Cardiac fibroblast (primary cell): ENCODE measurements around the gene DAPK2.
A peak's percentile ranks its signal among the peaks of the same experiment; 100 is the strongest.

Experiments used
- DNase-seq, 2 donors: peaks; one replicate each; pipeline versions ENCODE4 v3.0.0 to v3.0.0-alpha.2; 2010; ENCODE audit warnings: low read depth in 2 of 2
- H3K4me3 ChIP-seq, 2 donors: replicated peaks in 1 of 2; 1 replicate in 1 of 2; 2 replicates in 1 of 2; pipeline ENCODE4 v1.5.1; 2011; ENCODE audit warnings: low read depth in 2 of 2, low read length in 2 of 2, mild to moderate bottlenecking in 2 of 2, moderate library complexity in 1 of 2
- TF ChIP-seq, protein P1 (sequence below): IDR thresholded peaks from one replicate; pipeline ENCODE4 v1.5.1; 2011; ENCODE audit warnings: low read depth, mild to moderate bottlenecking, low read length, inconsistent platforms

DAPK2 gene

GRCh38 chr15:63940966-63941620 is 105.2 kb downstream of the DAPK2 start:
- TF ChIP-seq, protein P1, sequence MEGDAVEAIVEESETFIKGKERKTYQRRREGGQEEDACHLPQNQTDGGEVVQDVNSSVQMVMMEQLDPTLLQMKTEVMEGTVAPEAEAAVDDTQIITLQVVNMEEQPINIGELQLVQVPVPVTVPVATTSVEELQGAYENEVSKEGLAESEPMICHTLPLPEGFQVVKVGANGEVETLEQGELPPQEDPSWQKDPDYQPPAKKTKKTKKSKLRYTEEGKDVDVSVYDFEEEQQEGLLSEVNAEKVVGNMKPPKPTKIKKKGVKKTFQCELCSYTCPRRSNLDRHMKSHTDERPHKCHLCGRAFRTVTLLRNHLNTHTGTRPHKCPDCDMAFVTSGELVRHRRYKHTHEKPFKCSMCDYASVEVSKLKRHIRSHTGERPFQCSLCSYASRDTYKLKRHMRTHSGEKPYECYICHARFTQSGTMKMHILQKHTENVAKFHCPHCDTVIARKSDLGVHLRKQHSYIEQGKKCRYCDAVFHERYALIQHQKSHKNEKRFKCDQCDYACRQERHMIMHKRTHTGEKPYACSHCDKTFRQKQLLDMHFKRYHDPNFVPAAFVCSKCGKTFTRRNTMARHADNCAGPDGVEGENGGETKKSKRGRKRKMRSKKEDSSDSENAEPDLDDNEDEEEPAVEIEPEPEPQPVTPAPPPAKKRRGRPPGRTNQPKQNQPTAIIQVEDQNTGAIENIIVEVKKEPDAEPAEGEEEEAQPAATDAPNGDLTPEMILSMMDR = no peak
- no peak for DNase-seq
- H3K4me3 ChIP-seq = no peak overlapping the region

GRCh38 chr15:63939531-63940130 is 106.7 kb downstream of the DAPK2 start:
- DNase-seq = peak; percentile 88 to 89
- H3K4me3 ChIP-seq = no peak overlapping the region

DNA sequence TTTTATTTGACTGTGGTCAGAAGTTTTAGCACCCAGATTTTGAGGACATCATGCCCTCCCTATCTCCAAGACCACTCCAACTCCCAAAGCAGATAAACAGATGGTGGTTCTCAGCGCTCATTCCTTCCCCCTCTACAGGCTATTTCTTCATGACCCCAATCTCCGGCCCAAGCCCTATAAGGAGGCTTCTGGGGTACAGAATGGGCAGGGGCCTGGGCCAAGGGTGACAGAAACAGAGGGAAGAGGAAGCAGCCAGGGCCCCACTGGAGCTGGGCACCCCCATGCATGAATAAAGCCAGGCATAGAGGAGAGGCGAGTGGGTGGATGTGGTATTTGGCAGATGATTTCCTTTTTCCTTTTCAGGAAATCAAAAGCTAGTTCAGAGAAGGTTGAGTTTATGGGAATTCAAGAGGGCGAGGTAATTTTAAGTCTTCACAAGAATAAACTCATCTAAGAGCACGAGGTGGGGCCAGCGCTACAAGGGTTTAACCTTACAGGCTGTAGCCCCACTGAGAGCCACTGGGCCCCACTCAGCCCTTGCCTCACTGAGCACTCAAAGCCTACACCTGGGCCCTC is 107.7 kb downstream of the DAPK2 start:
- no peak overlapping the region for H3K4me3 ChIP-seq
- peak in 1 of 2 donors; percentile 37 for DNase-seq
- TF ChIP-seq, protein P1 = no peak

More at GRCh38 chr15:63939531-63940130, 106.7 kb downstream of the DAPK2 start:
- TF ChIP-seq, protein P1 = no peak

DNA sequence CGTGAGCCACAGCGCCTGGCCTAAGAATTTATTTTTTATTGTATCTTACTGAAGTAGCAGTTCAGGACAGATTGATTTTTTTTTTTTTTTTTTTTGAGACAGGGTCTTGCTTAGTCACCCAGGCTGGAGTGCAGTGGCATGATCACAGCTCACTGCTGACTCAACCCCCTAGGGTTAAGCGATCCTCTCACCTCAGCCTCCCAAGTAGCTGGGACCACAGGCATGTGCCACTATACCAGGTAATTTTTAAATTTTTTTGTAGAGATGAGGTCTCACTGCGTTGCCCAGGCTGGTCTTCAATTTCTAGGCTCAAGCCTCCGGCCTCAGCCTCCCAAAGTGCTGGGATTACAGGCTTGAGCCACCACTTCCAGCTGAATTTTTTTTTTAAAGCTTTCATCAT is 112.8 kb downstream of the DAPK2 start:
- DNase-seq = peak in 1 of 2 donors; percentile 87
- TF ChIP-seq, protein P1 = no peak
- H3K4me3 ChIP-seq = no peak overlapping the region

DNA sequence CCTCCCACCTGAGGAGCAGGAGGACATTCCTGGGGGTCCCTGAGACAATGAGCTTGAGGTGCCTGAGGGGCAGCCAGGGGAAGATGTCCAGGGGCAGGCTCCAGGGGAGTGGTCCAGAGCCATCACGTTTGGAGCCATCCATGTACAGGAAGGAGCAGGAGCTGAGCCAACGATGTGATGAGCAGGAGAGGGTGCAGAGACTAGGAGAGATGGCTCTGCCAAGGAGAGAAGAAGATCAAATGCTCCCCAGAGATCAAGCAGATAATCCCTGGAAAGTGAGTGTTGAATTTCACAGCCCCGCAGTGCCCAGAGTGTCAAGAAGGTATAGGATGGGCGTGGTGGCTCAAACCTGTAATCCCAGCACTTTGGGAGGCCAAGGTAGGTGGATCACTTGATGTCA is 114.7 kb downstream of the DAPK2 start:
- TF ChIP-seq, protein P1 = no peak
- no peak for DNase-seq
- no peak overlapping the region for H3K4me3 ChIP-seq

GRCh38 chr15:63930034-63930433 is 116.3 kb downstream of the DAPK2 start:
- no peak overlapping the region for H3K4me3 ChIP-seq
- no peak for DNase-seq
- TF ChIP-seq, protein P1 = no peak
